A549 (cell line): ENCODE measurements around the gene PRODH.
"Not testable (repeated sequence)": the region's sequence is repeated elsewhere in the genome, so short reads cannot be mapped to it uniquely, and the experiment has no call there.

Experiments used
- CHD2 ChIP-seq: fragments of 150-350 bp; IDR thresholded peaks from 2 replicates; pipeline ENCODE4 v1.6.1; 2014; ENCODE audit warnings: low read length; ENCODE audit not compliant: partially characterized antibody
- CTCF ChIP-seq: fragments of >200 bp; sonication (Bioruptor Twin); formaldehyde crosslinking; IDR thresholded peaks from 3 replicates; pipeline ENCODE4 v1.5.1; 2016
- EHF ChIP-seq: fragments of 250-450 bp; sonication (Bioruptor Pico); IDR thresholded peaks from 2 replicates; pipeline ENCODE4 v1.5.0; 2020; ENCODE audit warnings: mild to moderate bottlenecking
- EP300 ChIP-seq, 2 experiments: fragments of >200 bp; sonication (Bioruptor Twin); formaldehyde crosslinking; IDR thresholded peaks; 2 replicates in 1 of 2; 3 replicates in 1 of 2; pipeline ENCODE4 v1.6.1; 2016 to 2017
- JUN ChIP-seq, 2 experiments: fragments of >200 bp; sonication (Bioruptor Twin); formaldehyde crosslinking; IDR thresholded peaks; 2 replicates in 1 of 2; 3 replicates in 1 of 2; pipeline ENCODE4 v1.6.1; 2016 to 2017
- JUNB ChIP-seq: fragments of >200 bp; sonication (Bioruptor Twin); formaldehyde crosslinking; IDR thresholded peaks from 2 replicates; pipeline ENCODE4 v1.6.1; 2016
- KDM1A ChIP-seq: fragments of 200-600 bp; sonication (generic); IDR thresholded peaks from 2 replicates; pipeline ENCODE4 v1.6.1; 2016; ENCODE audit warnings: low read depth, mild to moderate bottlenecking
- MAX ChIP-seq: IDR thresholded peaks from 2 replicates; pipeline ENCODE4 v1.6.1; 2012
- MYC ChIP-seq: IDR thresholded peaks from 2 replicates; pipeline ENCODE4 v1.6.1; 2012; ENCODE audit warnings: mild to moderate bottlenecking, inconsistent platforms, low read length, improper control_type of control experiment, borderline replicate concordance
- POLR2A ChIP-seq: IDR thresholded peaks from 2 replicates; pipeline ENCODE4 v1.6.1; 2012; ENCODE audit warnings: mild to moderate bottlenecking, low read length
- RNF2 ChIP-seq: fragments of 200-600 bp; sonication (generic); IDR thresholded peaks from 2 replicates; pipeline ENCODE4 v1.6.1; 2016; ENCODE audit warnings: low read depth, mild to moderate bottlenecking, antibody characterized with exemption, moderate library complexity, borderline replicate concordance

- not testable (repeated sequence) for TF ChIP-seq POLR2A; EP300 (IDR thresholded peaks at IDR 0.05); CTCF; JUNB; EHF (CRISPR knock-in tag); MYC; KDM1A; RNF2; MAX; JUN (IDR thresholded peaks at IDR 0.05); CHD2
Measured at GRCh38 chr22:18958321-18958705, 22.2 kb upstream of the PRODH start.
